IMR-90 (cell line): ENCODE data around the gene ALDH3A2.

ENCODE experiments used
- CEBPB ChIP-seq: IDR thresholded peaks from 2 replicates; pipeline ENCODE4 v1.6.1; 2012; ENCODE audit warnings: low read depth, low read length, improper control_type of control experiment
- CHD1 ChIP-seq: IDR thresholded peaks from 2 replicates; pipeline ENCODE4 v1.6.1; 2012; ENCODE audit warnings: low read depth, low read length, improper control_type of control experiment
- CTCF ChIP-seq: conservative IDR thresholded peaks from 2 replicates; pipeline ENCODE4 v1.5.1; 2012; ENCODE audit warnings: mild to moderate bottlenecking, low read depth, low read length, improper control_type of control experiment
- FOS ChIP-seq: fragments of 150-350 bp; IDR thresholded peaks from 2 replicates; pipeline ENCODE4 v1.6.1; 2016; ENCODE audit warnings: low read depth, low read length
- MAFK ChIP-seq: IDR thresholded peaks from 2 replicates; pipeline ENCODE4 v1.6.1; 2012; ENCODE audit warnings: low read depth, low read length, improper control_type of control experiment
- MAZ ChIP-seq: IDR thresholded peaks from 2 replicates; pipeline ENCODE4 v1.6.1; 2012; ENCODE audit warnings: low read depth, mild to moderate bottlenecking, low read length, improper control_type of control experiment, moderate library complexity, borderline replicate concordance
- MXI1 ChIP-seq: IDR thresholded peaks from 2 replicates; pipeline ENCODE4 v1.6.1; 2012; ENCODE audit warnings: low read depth, mild to moderate bottlenecking, low read length, moderate library complexity, borderline replicate concordance
- NFE2L2 ChIP-seq: fragments of 150-350 bp; IDR thresholded peaks from 2 replicates; pipeline ENCODE4 v1.6.1; 2016; ENCODE audit warnings: low read depth, mild to moderate bottlenecking, low read length
- POLR2A ChIP-seq: IDR thresholded peaks from 2 replicates; pipeline ENCODE4 v1.6.1; 2012; ENCODE audit warnings: mild to moderate bottlenecking, low read depth, low read length
- RAD21 ChIP-seq: IDR thresholded peaks from 2 replicates; pipeline ENCODE4 v1.6.1; 2012; ENCODE audit warnings: low read length, improper control_type of control experiment
- RCOR1 ChIP-seq: IDR thresholded peaks from 2 replicates; pipeline ENCODE4 v1.6.1; 2012; ENCODE audit warnings: mild to moderate bottlenecking, low read length, improper control_type of control experiment; ENCODE audit not compliant: insufficient replicate concordance
- RFX5 ChIP-seq: IDR thresholded peaks from 2 replicates; pipeline ENCODE4 v1.8.0; 2012; ENCODE audit warnings: low read depth, mild to moderate bottlenecking, low read length, moderate library complexity
- SMC3 ChIP-seq: fragments of 150-350 bp; IDR thresholded peaks from 2 replicates; pipeline ENCODE4 v1.6.1; 2016; ENCODE audit warnings: low read depth, mild to moderate bottlenecking, antibody characterized with exemption, low read length, moderate library complexity
- USF2 ChIP-seq: fragments of 150-350 bp; IDR thresholded peaks from 2 replicates; pipeline ENCODE4 v1.6.1; 2017; ENCODE audit warnings: mild to moderate bottlenecking, antibody characterized with exemption, low read length, low read depth

GRCh38 chr17:19656851-19657581 lies 8.5 kb downstream of the ALDH3A2 start:
- TF ChIP-seq CTCF: no peak
- no peak for TF ChIP-seq POLR2A
- TF ChIP-seq CEBPB: no peak
- no peak for TF ChIP-seq USF2
- TF ChIP-seq SMC3: no peak
- no peak for TF ChIP-seq FOS
- TF ChIP-seq RAD21: no peak
- no peak for TF ChIP-seq RFX5
- no peak for TF ChIP-seq CHD1
- TF ChIP-seq MAZ: no peak
- no peak for TF ChIP-seq MXI1
- no peak for TF ChIP-seq MAFK
- no peak for TF ChIP-seq NFE2L2
- TF ChIP-seq RCOR1: no peak
